HepG2 (cell line): ENCODE results near the gene REM2. TPM values are rescaled to one million over a fixed set of nuclear protein-coding genes. Genes with fewer than 3 reads are reported as not detected.

ENCODE experiments used
- FOSL2 ChIP-seq: sonication (generic); formaldehyde crosslinking; IDR thresholded peaks from 2 replicates; pipeline ENCODE4 v1.4.0; 2020; ENCODE audit warnings: missing genetic modification reagents
- JDP2 ChIP-seq: sonication (generic); formaldehyde crosslinking; IDR thresholded peaks from 2 replicates; pipeline ENCODE4 v1.8.1; 2022; ENCODE audit warnings: missing genetic modification reagents, borderline replicate concordance
- NFE2L2 ChIP-seq: fragments of 150-350 bp; IDR thresholded peaks from 2 replicates; pipeline ENCODE4 v1.6.1; 2014; ENCODE audit warnings: low read length
- NFKB2 ChIP-seq: sonication (generic); formaldehyde crosslinking; IDR thresholded peaks from 2 replicates; pipeline ENCODE4 v1.4.0; 2020; ENCODE audit warnings: missing genetic modification reagents, borderline replicate concordance
- ZIK1 ChIP-seq: sonication (generic); formaldehyde crosslinking; IDR thresholded peaks from 2 replicates; pipeline ENCODE4 v1.5.0; 2020; ENCODE audit warnings: mild to moderate bottlenecking, low read depth, missing genetic modification reagents, borderline replicate concordance
- ZNF263 ChIP-seq: sonication (generic); formaldehyde crosslinking; IDR thresholded peaks from 2 replicates; pipeline ENCODE4 v1.4.0; 2020; ENCODE audit warnings: missing genetic modification reagents
- ZNF331 ChIP-seq: sonication (generic); formaldehyde crosslinking; IDR thresholded peaks from 2 replicates; pipeline ENCODE4 v1.4.0; 2020; ENCODE audit warnings: missing genetic modification reagents
- ZNF552 ChIP-seq: sonication (generic); formaldehyde crosslinking; IDR thresholded peaks from 2 replicates; pipeline ENCODE4 v1.9.0; 2022; ENCODE audit warnings: missing genetic modification reagents, mild to moderate bottlenecking, borderline replicate concordance
- ZNF605 ChIP-seq: sonication (generic); formaldehyde crosslinking; IDR thresholded peaks from 2 replicates; pipeline ENCODE4 v1.8.0; 2022; ENCODE audit warnings: mild to moderate bottlenecking, missing genetic modification reagents
- ZNF724P ChIP-seq: sonication (generic); formaldehyde crosslinking; IDR thresholded peaks from 2 replicates; pipeline ENCODE4 v1.8.0; 2022; ENCODE audit warnings: missing genetic modification reagents, borderline replicate concordance
- ZNF772 ChIP-seq: sonication (generic); formaldehyde crosslinking; IDR thresholded peaks from 2 replicates; pipeline ENCODE4 v1.5.0; 2020; ENCODE audit warnings: mild to moderate bottlenecking, missing genetic modification reagents
- ZSCAN25 ChIP-seq: sonication (generic); formaldehyde crosslinking; IDR thresholded peaks from 2 replicates; pipeline ENCODE4 v1.8.0; 2022; ENCODE audit warnings: mild to moderate bottlenecking, missing genetic modification reagents
- polyA plus RNA-seq, 8 experiments: library from polyadenylated mRNA; depleted of rRNA in 3 of 8; stranded (reverse) in 7 of 8; unstranded in 1 of 8; fragments of >200 nt; fragmentation: Illumina TruSeq in 4 of 8; extraction: Trizol in 4 of 8; gene quantifications; 2 replicates each; pipeline versions ENCODE4 v1.2.1 to v1.2.3, GENCODE V29; 2011 to 2016; ENCODE audit warnings: low read depth in 4 of 8, missing spikeins in 1 of 8, mixed read lengths in 1 of 8; ENCODE audit not compliant: insufficient read depth in 1 of 8
- total RNA-seq, 5 experiments: library from RNA; depleted of rRNA; stranded (reverse); fragments of >200 nt; fragmentation: Illumina TruSeq; extraction: Trizol; gene quantifications; 2 replicates each; pipeline ENCODE4 v1.2.3, GENCODE V29; 2016; ENCODE audit warnings: low read depth in 1 of 5
- TF ChIP-seq, protein P1 (sequence below): sonication (generic); formaldehyde crosslinking; IDR thresholded peaks from 2 replicates; pipeline ENCODE4 v1.5.0; 2020; ENCODE audit warnings: mild to moderate bottlenecking, missing genetic modification reagents, borderline replicate concordance
- TF ChIP-seq, protein P2 (sequence below): sonication (generic); formaldehyde crosslinking; IDR thresholded peaks from 2 replicates; pipeline ENCODE4 v1.4.0; 2020; ENCODE audit warnings: missing genetic modification reagents
- TF ChIP-seq, protein P3 (sequence below): sonication (generic); formaldehyde crosslinking; IDR thresholded peaks from 2 replicates; pipeline ENCODE4 v1.5.0; 2020; ENCODE audit warnings: missing genetic modification reagents
- TF ChIP-seq, protein P4 (sequence below): sonication (generic); formaldehyde crosslinking; IDR thresholded peaks from 2 replicates; pipeline ENCODE4 v1.5.1; 2020; ENCODE audit warnings: missing genetic modification reagents, mild to moderate bottlenecking, borderline replicate concordance
- TF ChIP-seq, protein P5 (sequence below): IDR thresholded peaks from 2 replicates; pipeline ENCODE4 v1.6.1; 2012; ENCODE audit warnings: inconsistent platforms
- TF ChIP-seq, protein P6 (sequence below): sonication (generic); formaldehyde crosslinking; IDR thresholded peaks from 2 replicates; pipeline ENCODE4 v1.4.0; 2020; ENCODE audit warnings: mild to moderate bottlenecking, missing genetic modification reagents
- TF ChIP-seq, protein P7 (sequence below): sonication (generic); formaldehyde crosslinking; IDR thresholded peaks from 2 replicates; pipeline ENCODE4 v1.9.0; 2021; ENCODE audit warnings: missing genetic modification reagents, mild to moderate bottlenecking, borderline replicate concordance

REM2 gene
- total and polyA plus RNA-seq, 2 of the 13 experiments (the other 11 are each of a cell fraction or from before 2014, with no cell fraction given), result 0.20 TPM; not detected in 1

DNA sequence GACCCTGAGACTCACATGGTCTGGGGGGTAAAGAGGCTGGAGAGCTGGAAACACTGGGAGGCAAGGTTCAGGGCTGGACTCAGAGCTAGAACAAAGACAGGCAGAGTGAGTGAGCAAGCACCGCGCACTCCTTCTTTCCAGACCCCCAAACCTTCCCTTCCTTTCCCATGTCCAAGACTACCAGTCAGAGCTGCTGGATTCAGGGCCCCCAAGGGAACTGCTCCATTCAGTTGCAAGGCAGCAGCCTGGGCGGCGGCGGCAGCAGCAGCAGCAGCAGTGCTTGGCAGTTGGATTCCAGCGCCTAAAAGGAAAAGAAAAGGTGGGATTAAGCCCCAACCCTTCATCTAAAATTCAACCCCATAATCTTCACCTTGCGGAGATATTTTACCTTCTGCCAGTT, 18.8 kb downstream of the REM2 start (continued):
- TF ChIP-seq, protein P1, sequence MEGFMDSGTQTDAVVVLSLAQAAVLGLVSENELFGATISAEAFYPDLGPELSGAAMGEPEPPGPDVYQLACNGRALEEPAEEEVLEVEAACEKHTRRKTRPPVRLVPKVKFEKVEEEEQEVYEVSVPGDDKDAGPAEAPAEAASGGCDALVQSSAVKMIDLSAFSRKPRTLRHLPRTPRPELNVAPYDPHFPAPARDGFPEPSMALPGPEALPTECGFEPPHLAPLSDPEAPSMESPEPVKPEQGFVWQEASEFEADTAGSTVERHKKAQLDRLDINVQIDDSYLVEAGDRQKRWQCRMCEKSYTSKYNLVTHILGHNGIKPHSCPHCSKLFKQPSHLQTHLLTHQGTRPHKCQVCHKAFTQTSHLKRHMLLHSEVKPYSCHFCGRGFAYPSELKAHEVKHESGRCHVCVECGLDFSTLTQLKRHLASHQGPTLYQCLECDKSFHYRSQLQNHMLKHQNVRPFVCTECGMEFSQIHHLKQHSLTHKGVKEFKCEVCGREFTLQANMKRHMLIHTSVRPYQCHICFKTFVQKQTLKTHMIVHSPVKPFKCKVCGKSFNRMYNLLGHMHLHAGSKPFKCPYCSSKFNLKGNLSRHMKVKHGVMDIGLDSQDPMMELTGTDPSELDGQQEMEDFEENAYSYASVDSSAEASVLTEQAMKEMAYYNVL, result peak; percentile 8; the same call in 1 of the 2 replicates
- 0 out of 2 replicates have a peak, but pooled peaks have one; percentile 53 for TF ChIP-seq ZNF552 (CRISPR knock-in tag)
- TF ChIP-seq NFKB2 (CRISPR knock-in tag), result 0 out of 2 replicates have a peak, but pooled peaks have one; percentile 45
- no peak for TF ChIP-seq ZSCAN25 (CRISPR knock-in tag)
- TF ChIP-seq ZNF263 (CRISPR knock-in tag), result 0 out of 2 replicates have a peak, but pooled peaks have one; percentile 17
- TF ChIP-seq, protein P2, sequence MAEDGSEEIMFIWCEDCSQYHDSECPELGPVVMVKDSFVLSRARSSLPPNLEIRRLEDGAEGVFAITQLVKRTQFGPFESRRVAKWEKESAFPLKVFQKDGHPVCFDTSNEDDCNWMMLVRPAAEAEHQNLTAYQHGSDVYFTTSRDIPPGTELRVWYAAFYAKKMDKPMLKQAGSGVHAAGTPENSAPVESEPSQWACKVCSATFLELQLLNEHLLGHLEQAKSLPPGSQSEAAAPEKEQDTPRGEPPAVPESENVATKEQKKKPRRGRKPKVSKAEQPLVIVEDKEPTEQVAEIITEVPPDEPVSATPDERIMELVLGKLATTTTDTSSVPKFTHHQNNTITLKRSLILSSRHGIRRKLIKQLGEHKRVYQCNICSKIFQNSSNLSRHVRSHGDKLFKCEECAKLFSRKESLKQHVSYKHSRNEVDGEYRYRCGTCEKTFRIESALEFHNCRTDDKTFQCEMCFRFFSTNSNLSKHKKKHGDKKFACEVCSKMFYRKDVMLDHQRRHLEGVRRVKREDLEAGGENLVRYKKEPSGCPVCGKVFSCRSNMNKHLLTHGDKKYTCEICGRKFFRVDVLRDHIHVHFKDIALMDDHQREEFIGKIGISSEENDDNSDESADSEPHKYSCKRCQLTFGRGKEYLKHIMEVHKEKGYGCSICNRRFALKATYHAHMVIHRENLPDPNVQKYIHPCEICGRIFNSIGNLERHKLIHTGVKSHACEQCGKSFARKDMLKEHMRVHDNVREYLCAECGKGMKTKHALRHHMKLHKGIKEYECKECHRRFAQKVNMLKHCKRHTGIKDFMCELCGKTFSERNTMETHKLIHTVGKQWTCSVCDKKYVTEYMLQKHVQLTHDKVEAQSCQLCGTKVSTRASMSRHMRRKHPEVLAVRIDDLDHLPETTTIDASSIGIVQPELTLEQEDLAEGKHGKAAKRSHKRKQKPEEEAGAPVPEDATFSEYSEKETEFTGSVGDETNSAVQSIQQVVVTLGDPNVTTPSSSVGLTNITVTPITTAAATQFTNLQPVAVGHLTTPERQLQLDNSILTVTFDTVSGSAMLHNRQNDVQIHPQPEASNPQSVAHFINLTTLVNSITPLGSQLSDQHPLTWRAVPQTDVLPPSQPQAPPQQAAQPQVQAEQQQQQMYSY, result peak; percentile 51; the same call in 1 of the 2 replicates
- TF ChIP-seq FOSL2, result no peak
- TF ChIP-seq ZNF331, result no peak
- TF ChIP-seq, protein P3, sequence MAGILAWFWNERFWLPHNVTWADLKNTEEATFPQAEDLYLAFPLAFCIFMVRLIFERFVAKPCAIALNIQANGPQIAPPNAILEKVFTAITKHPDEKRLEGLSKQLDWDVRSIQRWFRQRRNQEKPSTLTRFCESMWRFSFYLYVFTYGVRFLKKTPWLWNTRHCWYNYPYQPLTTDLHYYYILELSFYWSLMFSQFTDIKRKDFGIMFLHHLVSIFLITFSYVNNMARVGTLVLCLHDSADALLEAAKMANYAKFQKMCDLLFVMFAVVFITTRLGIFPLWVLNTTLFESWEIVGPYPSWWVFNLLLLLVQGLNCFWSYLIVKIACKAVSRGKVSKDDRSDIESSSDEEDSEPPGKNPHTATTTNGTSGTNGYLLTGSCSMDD (CRISPR knock-in tag), result no peak
- TF ChIP-seq, protein P4, sequence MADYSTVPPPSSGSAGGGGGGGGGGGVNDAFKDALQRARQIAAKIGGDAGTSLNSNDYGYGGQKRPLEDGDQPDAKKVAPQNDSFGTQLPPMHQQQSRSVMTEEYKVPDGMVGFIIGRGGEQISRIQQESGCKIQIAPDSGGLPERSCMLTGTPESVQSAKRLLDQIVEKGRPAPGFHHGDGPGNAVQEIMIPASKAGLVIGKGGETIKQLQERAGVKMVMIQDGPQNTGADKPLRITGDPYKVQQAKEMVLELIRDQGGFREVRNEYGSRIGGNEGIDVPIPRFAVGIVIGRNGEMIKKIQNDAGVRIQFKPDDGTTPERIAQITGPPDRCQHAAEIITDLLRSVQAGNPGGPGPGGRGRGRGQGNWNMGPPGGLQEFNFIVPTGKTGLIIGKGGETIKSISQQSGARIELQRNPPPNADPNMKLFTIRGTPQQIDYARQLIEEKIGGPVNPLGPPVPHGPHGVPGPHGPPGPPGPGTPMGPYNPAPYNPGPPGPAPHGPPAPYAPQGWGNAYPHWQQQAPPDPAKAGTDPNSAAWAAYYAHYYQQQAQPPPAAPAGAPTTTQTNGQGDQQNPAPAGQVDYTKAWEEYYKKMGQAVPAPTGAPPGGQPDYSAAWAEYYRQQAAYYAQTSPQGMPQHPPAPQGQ (CRISPR knock-in tag), result no peak
- peak; percentile 79; the same call in 1 of the 2 replicates for TF ChIP-seq ZNF772 (CRISPR knock-in tag)
- TF ChIP-seq NFE2L2, result no peak
- TF ChIP-seq, protein P5, sequence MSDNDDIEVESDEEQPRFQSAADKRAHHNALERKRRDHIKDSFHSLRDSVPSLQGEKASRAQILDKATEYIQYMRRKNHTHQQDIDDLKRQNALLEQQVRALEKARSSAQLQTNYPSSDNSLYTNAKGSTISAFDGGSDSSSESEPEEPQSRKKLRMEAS, result no peak
- TF ChIP-seq, protein P6, sequence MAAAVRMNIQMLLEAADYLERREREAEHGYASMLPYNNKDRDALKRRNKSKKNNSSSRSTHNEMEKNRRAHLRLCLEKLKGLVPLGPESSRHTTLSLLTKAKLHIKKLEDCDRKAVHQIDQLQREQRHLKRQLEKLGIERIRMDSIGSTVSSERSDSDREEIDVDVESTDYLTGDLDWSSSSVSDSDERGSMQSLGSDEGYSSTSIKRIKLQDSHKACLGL, result no peak
- no peak for TF ChIP-seq ZNF724P (CRISPR knock-in tag)
- 0 out of 2 replicates have a peak, but pooled peaks have one; percentile 47 for TF ChIP-seq ZNF605 (CRISPR knock-in tag)
- no peak for TF ChIP-seq ZIK1 (CRISPR knock-in tag)
- no peak for TF ChIP-seq JDP2 (CRISPR knock-in tag)
- TF ChIP-seq, protein P7, sequence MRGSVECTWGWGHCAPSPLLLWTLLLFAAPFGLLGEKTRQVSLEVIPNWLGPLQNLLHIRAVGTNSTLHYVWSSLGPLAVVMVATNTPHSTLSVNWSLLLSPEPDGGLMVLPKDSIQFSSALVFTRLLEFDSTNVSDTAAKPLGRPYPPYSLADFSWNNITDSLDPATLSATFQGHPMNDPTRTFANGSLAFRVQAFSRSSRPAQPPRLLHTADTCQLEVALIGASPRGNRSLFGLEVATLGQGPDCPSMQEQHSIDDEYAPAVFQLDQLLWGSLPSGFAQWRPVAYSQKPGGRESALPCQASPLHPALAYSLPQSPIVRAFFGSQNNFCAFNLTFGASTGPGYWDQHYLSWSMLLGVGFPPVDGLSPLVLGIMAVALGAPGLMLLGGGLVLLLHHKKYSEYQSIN (CRISPR knock-in tag), result no peak
